ENCODE measurements around the gene UTP11.

UTP11 gene

GRCh38 chr1:38047603-38048141 lies 35.1 kb downstream of the UTP11 start:
- DNase-seq: no peak

- no peak for DNase-seq
Observed at GRCh38 chr1:38050397-38051078, 38.0 kb downstream of the UTP11 start.

GRCh38 chr1:38051079-38051543 lies 38.6 kb downstream of the UTP11 start:
- no peak for DNase-seq

GRCh38 chr1:38052750-38053415 lies 40.3 kb downstream of the UTP11 start:
- no peak for DNase-seq

- DNase-seq: no peak
Observed at GRCh38 chr1:38053416-38054091, 41.0 kb downstream of the UTP11 start.

GRCh38 chr1:38055398-38055797 lies 42.9 kb downstream of the UTP11 start:
- DNase-seq: no peak

GRCh38 chr1:38055965-38056364 lies 43.4 kb downstream of the UTP11 start:
- DNase-seq: no peak

DNA sequence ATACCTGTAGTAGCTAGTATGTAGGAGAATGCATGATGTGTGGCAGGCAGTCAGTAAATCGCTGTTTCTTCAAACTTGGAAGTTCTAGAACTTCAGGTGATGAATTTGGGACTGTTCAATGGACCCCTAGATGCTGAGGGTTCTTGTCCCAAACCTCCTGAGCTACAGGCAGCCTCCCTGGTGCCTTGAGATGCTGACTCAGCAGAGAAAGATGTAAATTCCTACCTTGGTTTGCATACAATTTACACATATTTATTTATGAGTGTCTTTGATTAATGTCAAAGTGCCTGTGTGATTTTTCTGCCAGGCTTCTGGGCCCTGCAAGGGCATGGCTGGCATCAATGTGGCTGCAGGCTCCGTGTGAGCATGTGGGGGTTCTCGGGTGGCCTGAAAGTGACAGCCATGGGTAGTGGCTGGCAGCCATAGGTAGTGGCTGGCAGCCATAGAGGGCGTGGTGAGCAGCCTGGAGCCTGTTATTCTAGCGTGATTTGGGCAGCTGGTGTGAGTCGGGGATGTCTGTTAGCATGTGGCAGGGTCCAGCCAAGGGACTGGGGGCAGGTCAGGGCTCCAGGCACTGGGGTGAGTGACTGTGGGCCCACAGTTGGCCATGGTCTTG lies 47.2 kb downstream of the UTP11 start:
- no peak for DNase-seq

GRCh38 chr1:38060498-38060897 lies 48.0 kb downstream of the UTP11 start:
- DNase-seq: no peak

- no peak for DNase-seq
Observed at GRCh38 chr1:38061290-38061689, 48.8 kb downstream of the UTP11 start.

GRCh38 chr1:38061883-38062328 lies 49.4 kb downstream of the UTP11 start:
- no peak for DNase-seq

GRCh38 chr1:38062361-38063288 lies 50.1 kb downstream of the UTP11 start:
- no peak for DNase-seq

- DNase-seq: no peak
Observed at GRCh38 chr1:38063616-38064015, 51.1 kb downstream of the UTP11 start.

- DNase-seq: no peak
Observed at GRCh38 chr1:38064197-38064903, 51.8 kb downstream of the UTP11 start.

DNA sequence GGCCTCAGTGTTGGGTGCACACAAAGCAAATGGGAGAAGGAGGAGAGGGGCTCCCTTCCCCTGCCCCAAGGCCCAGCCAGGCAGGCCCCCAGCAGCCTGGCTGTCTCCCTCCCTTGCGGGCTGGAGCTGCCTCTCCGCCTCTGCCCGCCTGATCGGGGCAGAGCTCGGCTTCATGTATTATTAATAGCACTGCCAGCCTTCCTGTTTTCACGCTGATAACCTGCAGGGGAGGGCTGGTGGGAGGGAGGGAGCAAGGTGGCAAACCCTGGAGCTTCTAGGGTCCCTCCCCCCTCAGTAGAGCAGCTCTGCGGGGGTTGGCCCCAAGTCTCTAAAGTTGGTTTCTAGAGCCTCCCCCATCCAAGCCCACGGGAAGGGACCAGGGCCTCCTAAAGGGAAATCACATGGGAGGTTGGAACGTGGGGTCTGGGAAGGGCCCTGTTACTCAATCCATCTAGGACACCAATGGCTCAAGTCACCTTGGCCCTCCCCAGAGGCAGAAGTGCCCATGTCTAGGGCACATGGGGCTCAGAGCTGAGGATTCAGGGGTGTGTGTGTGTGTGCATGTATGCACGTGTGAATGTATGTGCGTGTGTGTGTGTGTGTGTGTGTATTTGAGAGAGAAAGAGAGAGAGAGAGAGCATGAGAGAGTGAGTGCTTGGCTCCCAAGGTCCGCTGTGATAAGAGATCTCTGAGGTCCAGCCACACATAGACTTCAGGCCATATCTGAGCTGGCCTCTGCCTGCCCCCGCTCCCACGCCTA lies 55.9 kb downstream of the UTP11 start:
- no peak for DNase-seq

DNA sequence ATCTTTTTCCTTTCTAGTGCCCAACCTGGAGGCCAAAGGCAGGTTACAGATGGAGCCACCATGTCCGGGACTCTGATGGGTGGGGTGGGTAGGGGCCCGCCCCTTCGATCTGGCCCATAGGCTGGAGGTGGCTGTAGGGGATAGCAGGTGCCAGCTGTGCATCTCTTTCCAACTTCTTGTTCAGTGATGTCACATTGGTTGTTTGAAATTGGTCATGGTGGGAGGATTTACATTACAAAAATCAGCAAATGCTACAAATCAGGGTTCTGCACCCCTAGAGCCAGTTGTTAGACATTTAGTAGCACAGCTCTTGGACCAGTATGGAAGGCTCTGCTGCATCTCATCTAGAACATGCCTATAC lies 56.4 kb downstream of the UTP11 start:
- no peak for DNase-seq

DNA sequence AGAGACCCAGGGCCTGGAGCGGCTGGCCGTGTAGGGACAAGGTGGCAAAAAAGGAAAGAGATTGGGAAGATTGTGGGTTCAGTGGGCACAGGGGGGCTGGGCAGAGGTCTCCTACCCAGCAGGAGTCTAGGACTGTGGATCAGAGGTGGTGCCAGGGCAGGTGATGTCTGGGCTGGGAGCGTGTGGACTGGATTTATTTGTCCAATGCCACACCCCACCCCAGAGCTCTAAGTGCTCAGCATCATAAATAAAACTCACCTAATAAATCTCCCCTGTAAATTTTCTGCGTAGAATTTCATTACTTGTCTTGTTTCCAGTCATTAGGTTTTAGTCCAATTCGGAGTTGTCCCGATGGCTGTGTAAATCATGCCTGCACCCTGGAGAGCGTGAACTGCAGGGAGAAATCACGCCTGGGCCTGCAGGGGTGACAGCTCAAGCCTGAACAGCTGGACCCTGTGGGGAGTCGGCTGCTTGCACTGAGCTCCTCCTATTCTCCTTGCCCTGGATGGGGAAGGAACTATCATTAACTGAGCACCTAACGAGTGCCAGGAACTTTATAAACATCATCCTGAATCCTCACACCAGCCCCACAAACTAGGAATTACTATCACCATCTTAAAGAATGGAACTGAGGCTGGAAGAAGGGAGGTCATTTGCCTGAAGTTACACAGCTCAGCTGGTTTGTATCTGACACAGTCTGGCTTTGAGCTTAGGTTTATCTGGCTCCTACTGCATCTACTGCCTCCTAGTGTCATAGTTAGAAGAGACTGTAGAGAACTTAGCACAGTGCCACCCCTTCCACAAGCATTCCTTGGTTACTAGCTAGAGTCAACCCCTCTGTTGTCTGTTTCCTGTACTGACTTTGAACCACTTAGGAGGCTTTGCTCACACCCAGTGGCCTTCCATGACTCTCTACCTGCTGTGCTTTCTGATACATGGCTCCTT lies 59.0 kb downstream of the UTP11 start:
- peak; percentile 5 to 22 for DNase-seq

DNA sequence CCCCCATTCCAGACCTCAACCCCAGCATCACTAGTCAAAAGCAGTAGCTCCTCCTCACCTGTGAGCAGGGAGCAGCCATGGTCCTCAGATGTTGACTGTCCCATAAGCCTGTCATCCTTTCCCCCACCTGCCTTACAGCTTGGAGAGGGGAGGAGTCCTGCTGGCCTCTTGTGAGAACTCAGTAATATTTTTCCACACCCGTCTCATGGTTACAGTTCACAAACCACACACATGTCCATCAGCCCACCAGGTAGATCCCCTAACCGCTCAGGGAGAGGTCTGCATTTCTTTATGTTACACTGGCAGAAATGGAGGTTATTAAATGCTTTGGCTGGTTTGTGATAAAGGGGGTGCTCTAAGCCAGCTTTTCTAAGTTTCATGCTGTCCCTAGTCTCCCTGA lies 60.3 kb downstream of the UTP11 start:
- DNase-seq: no peak

GRCh38 chr1:38073534-38074301 lies 61.2 kb downstream of the UTP11 start:
- DNase-seq: no peak
